RWPE1 (cell line): ENCODE results near the gene SLC9A9.

Source experiments
- CTCF ChIA-PET: fragments of 350-600 bp; sonication (Branson Sonifier 250); formaldehyde crosslinking; extraction: SDS; loops from one replicate; lab custom pipeline; 2021; lab: Yijun Ruan, JAX
- POLR2A ChIA-PET: fragments of 400-600 bp; formaldehyde crosslinking; extraction: SDS; loops from one replicate; lab custom pipeline; 2020; ENCODE audit warnings: antibody characterized with exemption; ENCODE audit not compliant: low non-redundant PET; lab: Yijun Ruan, JAX
- DNase-seq: peaks from one replicate; pipeline ENCODE4 v3.0.0; 2012; ENCODE audit warnings: low spot score
- H3K27ac ChIP-seq: fragments of 450-650 bp; 2 replicates; pipeline ENCODE4 v1.5.1; 2017
- TF ChIP-seq, protein P1 (sequence below): fragments of 450-650 bp; conservative IDR thresholded peaks from 2 replicates; pipeline ENCODE4 v1.5.1; 2017; ENCODE audit warnings: low read depth, mild to moderate bottlenecking

SLC9A9 gene

DNA sequence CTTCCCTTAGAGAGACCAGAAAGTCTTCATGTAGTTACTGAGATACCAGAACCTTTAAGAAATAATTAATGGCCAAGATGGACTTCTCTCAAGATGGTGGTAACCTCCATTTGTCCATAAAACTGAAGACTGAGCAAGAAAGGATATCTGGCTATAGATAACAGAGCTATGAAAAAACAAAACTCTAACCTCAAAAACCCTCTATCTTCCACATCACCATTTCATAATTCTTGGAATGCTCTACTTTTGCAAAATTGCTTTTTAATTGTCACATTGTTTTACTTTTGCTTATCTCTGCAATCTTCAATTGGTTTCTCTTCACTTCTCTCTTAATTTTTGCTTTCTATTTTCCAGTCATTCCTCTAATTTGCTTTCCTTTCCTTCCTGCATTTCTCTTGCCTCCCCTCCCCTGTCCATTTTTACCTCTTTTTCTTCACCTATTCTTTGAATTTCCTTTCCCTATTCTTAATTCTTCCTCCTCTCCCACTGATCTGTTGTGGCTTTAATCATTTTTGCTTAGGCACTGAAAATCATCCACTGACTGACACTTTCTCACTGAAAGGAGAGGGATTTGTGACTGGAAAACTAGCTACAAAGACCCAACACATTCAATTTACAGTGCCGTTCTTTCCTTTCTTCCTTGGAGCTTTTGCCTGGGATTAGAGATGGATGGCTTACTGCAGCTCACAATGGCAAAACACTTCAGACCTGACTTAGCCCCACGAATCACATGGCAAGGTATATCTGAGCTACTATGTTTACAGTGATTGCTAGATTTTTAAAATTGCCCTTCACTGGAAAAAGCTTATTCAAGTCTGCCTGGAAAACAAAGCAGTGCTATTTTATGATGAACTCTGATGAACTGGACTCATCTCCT is 485.9 kb downstream of the SLC9A9 start:
- POLR2A ChIA-PET: no interaction called here
- CTCF ChIA-PET: interaction anchor here (0.7 kb wide), 1 partner anchor 92 kb away, joined by 3 read pairs; no protein-coding TSS in a partner anchor
- no peak for DNase-seq
- no peak overlapping the region for H3K27ac ChIP-seq
- TF ChIP-seq, protein P1, sequence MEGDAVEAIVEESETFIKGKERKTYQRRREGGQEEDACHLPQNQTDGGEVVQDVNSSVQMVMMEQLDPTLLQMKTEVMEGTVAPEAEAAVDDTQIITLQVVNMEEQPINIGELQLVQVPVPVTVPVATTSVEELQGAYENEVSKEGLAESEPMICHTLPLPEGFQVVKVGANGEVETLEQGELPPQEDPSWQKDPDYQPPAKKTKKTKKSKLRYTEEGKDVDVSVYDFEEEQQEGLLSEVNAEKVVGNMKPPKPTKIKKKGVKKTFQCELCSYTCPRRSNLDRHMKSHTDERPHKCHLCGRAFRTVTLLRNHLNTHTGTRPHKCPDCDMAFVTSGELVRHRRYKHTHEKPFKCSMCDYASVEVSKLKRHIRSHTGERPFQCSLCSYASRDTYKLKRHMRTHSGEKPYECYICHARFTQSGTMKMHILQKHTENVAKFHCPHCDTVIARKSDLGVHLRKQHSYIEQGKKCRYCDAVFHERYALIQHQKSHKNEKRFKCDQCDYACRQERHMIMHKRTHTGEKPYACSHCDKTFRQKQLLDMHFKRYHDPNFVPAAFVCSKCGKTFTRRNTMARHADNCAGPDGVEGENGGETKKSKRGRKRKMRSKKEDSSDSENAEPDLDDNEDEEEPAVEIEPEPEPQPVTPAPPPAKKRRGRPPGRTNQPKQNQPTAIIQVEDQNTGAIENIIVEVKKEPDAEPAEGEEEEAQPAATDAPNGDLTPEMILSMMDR: no peak

DNA sequence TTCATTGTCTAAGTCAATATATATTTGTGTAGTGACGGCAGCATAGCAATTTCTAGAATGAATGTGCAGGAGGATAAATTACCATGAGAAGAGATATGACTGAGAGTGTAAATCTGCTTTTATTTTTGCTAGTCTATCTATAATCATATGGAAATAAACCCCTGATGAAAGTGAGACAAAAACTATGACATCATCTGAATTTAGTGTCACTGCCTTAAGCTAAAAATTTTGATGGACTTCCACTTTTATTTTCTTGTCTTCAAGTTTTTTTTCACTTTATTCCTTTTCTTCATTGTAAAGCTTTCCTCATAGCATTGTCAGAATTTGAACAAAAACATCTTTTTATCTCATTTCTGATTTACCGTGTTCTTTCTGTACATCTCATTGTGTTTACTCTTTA is 486.7 kb downstream of the SLC9A9 start:
- H3K27ac ChIP-seq: no peak overlapping the region

DNA sequence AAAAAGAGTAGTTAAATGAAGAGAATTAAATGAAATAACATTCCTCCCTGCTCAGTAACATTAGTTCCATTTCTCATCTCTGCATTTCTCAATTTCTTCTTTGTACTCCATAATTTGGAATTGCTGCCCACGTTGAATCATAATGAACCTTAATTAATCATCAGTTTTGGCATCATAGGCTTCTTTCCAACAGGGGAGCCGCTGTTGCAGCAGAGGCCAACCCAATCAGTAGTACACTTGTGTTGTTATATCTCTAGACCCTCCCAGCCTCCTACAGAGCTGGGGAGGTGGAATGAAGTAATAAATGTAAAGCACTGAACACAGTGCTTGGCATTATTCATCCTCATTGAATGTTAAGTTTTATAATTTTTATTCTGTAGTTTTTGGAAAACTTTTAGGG is 488.0 kb downstream of the SLC9A9 start:
- ChIA-PET CTCF (interaction anchor here (0.6 kb wide), 1 partner anchor 14 kb away, joined by 3 read pairs; no protein-coding TSS in a partner anchor), POLR2A (no interaction called here)
- no peak overlapping the region for H3K27ac ChIP-seq
- TF ChIP-seq, protein P1: no peak
- DNase-seq: no peak

More for the DNA sequence above, 486.7 kb downstream of the SLC9A9 start:
- CTCF ChIA-PET: interaction anchor here (0.7 kb wide), 1 partner anchor 93 kb away, joined by 3 read pairs; no protein-coding TSS in a partner anchor
- TF ChIP-seq, protein P1: no peak
- POLR2A ChIA-PET: no interaction called here
- no peak for DNase-seq

DNA sequence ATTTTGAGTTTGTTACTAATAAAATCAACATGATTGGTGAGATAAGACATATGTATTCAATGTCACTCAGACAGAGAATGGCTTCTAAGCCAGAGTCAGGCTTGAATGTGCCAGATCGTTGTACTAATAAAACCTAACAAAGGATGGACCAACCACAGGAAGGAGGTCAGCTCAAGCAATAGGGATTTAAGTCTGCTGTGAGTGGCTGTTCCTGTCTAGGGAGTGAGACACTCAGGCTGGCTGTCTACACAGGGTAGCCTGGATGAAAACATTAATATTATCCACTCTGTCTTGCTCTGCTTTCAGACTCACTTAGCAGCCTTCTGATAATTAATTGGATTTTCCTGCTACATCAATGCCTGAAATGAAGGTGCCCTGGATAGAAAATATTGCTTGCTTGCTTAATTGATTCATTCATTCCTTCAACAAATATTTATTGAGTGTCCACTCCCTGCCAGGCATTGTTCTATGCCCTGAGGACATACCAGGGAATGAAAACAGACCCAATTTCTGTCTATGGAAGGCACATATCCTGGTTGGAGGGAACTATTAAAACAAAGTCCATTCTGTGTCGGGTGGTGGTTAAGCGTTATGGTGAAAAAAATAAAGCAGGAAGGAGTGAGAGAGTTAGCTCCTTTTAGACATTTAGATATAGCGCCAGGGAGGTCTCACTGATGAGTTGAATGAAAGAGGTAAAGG is 489.3 kb downstream of the SLC9A9 start:
- POLR2A ChIA-PET: no interaction called here
- CTCF ChIA-PET: no interaction called here
- no peak overlapping the region for H3K27ac ChIP-seq
- no peak for DNase-seq
- TF ChIP-seq, protein P1: no peak

DNA sequence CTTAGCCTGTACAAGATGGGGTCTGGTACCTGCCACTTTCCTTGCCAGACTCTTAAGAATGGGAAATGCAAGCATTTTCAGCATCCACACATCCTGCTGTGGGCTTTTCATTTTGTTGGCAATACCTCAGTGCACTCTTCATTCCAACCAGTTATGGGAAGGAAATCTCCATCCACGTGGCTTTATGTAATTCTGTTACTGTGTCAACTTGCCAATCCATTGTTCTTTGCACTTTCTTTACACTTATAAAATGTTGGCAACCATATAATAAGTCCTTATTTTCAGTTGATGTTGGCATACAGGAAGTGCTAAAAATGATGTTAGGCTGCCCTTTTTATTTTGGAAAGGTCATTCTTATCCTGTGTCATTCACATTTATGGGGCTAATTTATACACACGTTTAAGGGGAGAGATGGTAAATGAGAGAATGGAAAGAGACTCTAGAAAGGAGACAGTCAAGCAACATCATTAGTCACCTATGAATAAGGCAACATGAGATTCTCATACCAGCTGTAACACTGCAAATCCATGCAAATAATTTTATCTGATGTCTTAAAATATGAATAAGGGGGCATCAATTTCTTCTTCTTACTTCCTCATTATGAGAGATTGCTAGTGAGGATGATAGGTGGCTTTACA is 490.0 kb downstream of the SLC9A9 start:
- H3K27ac ChIP-seq: no peak overlapping the region
- TF ChIP-seq, protein P1: no peak
- no peak for DNase-seq
- CTCF ChIA-PET: no interaction called here
- POLR2A ChIA-PET: no interaction called here

DNA sequence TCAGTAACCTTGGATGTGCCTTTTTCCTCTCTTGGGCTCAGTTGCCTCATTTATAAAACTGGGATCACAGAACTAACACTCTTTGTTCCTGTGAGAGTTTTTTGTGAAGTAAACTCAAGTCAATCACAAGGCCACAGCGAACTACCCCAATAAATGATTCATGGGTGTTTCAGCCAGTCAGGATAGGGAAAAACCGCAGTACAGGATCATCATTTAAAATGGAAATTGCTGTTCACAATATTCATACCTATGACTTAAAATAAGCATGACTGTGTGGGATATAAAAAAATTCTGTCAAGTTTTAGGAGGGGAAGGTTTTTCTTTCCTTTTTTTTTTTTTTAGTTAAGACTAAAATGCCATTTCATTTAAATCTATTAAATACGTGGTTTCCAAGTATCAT is 490.6 kb downstream of the SLC9A9 start:
- H3K27ac ChIP-seq: no peak overlapping the region
- no peak for DNase-seq
- TF ChIP-seq, protein P1: no peak
- POLR2A ChIA-PET: no interaction called here
- CTCF ChIA-PET: interaction anchor here (0.7 kb wide), 1 partner anchor 248 kb away, joined by 4 read pairs; no protein-coding TSS in a partner anchor
